ENCODE results near the gene TMEM39A.

Gene TMEM39A

GRCh38 chr3:119418641-119419040 lies 44.8 kb downstream of the TMEM39A start:
- TF ChIP-seq CTCF (IDR thresholded peaks at IDR 0.05; ENCODE audit: low read length) (no peak), EZH2 (optimal IDR thresholded peaks at IDR 0.05; ENCODE audit: low read depth, low read length) (no peak), EZH2phosphoT487 (IDR thresholded peaks at IDR 0.05; ENCODE audit: low read length) (no peak)
- H3K9ac ChIP-seq (ENCODE audit: low read length): no peak overlapping the region

GRCh38 chr3:119417771-119418512 lies 45.5 kb downstream of the TMEM39A start:
- no peaks in the 10 kb centered on the region for H3K79me2 ChIP-seq (ENCODE audit: low read length)
- no peak for TF ChIP-seq EZH2phosphoT487 (IDR thresholded peaks at IDR 0.05; ENCODE audit: low read length)
- TF ChIP-seq EZH2 (optimal IDR thresholded peaks at IDR 0.05; ENCODE audit: low read depth, low read length): no peak
- TF ChIP-seq CTCF (IDR thresholded peaks at IDR 0.05; ENCODE audit: low read length): no peak
- no peaks in the 10 kb centered on the region for H3K36me3 ChIP-seq (replicated peaks; ENCODE audit: insufficient read depth, low read length)
- no peak overlapping the region for H3K27ac ChIP-seq (ENCODE audit: low read length)
- no peaks in the 10 kb centered on the region for H4K20me1 ChIP-seq (ENCODE audit: insufficient read depth, low read length)
- H2AFZ ChIP-seq (ENCODE audit: low read length): no peak overlapping the region
- H3K4me2 ChIP-seq (ENCODE audit: low read depth, low read length): no peak overlapping the region
- no peak overlapping the region for H3K9ac ChIP-seq (ENCODE audit: low read length)
- H3K9me3 ChIP-seq (replicated peaks; ENCODE audit: insufficient read depth, low read length): no peaks in the 10 kb centered on the region
- no peak for DNase-seq
- no peaks in the 10 kb centered on the region for H3F3A ChIP-seq (ENCODE audit: insufficient read depth, low read length)
- no peaks in the 10 kb centered on the region for H3K9me2 ChIP-seq (replicated peaks; ENCODE audit: insufficient read depth, low read length)
- H3K4me1 ChIP-seq (ENCODE audit: low read length): no peaks in the 10 kb centered on the region
- H3K4me3 ChIP-seq (ENCODE audit: low read length): no peak overlapping the region
- H3K27me3 ChIP-seq (replicated peaks; ENCODE audit: insufficient read depth, low read length): no peaks in the 10 kb centered on the region

More at GRCh38 chr3:119418641-119419040, 44.8 kb downstream of the TMEM39A start:
- Histone ChIP-seq H3K79me2 (ENCODE audit: low read length) (no peaks in the 10 kb centered on the region), H3F3A (ENCODE audit: insufficient read depth, low read length) (no peaks in the 10 kb centered on the region), H2AFZ (ENCODE audit: low read length) (no peak overlapping the region), H3K36me3 (replicated peaks; ENCODE audit: insufficient read depth, low read length) (no peaks in the 10 kb centered on the region), H3K27me3 (replicated peaks; ENCODE audit: insufficient read depth, low read length) (no peaks in the 10 kb centered on the region), H4K20me1 (ENCODE audit: insufficient read depth, low read length) (no peaks in the 10 kb centered on the region), H3K27ac (ENCODE audit: low read length) (no peak overlapping the region), H3K9me2 (replicated peaks; ENCODE audit: insufficient read depth, low read length) (no peaks in the 10 kb centered on the region), H3K4me1 (ENCODE audit: low read length) (no peaks in the 10 kb centered on the region), H3K4me3 (ENCODE audit: low read length) (no peak overlapping the region), H3K9me3 (replicated peaks; ENCODE audit: insufficient read depth, low read length) (no peaks in the 10 kb centered on the region), H3K4me2 (ENCODE audit: low read depth, low read length) (no peak overlapping the region)
- no peak for DNase-seq

DNA sequence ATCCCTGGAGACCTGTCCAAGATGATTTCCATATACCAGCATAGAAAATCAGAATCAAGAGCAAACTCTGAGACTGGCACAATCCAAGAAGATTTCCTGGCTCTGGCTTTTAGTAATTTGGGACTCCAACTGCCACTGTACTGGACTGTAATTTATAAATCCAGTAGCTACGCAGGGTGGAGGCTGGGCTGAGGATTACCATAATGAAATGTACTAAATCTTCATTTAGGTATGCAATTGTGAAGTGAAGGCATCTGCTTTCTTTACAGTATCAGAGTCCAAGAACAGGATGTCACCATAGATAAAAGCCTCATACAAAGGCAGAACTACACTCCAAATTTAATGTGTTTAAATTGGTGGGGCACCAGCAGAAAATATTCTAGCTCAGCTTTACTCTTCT lies 46.5 kb downstream of the TMEM39A start:
- Histone ChIP-seq H3K4me2 (ENCODE audit: low read depth, low read length) (no peak overlapping the region), H3K36me3 (replicated peaks; ENCODE audit: insufficient read depth, low read length) (no peaks in the 10 kb centered on the region), H3K9me2 (replicated peaks; ENCODE audit: insufficient read depth, low read length) (no peaks in the 10 kb centered on the region), H4K20me1 (ENCODE audit: insufficient read depth, low read length) (no peaks in the 10 kb centered on the region), H3K27ac (ENCODE audit: low read length) (no peak overlapping the region), H3K79me2 (ENCODE audit: low read length) (no peaks in the 10 kb centered on the region), H2AFZ (ENCODE audit: low read length) (no peak overlapping the region), H3K27me3 (replicated peaks; ENCODE audit: insufficient read depth, low read length) (no peaks in the 10 kb centered on the region), H3K9me3 (replicated peaks; ENCODE audit: insufficient read depth, low read length) (no peaks in the 10 kb centered on the region), H3F3A (ENCODE audit: insufficient read depth, low read length) (no peaks in the 10 kb centered on the region), H3K4me3 (ENCODE audit: low read length) (no peak overlapping the region), H3K4me1 (ENCODE audit: low read length) (no peaks in the 10 kb centered on the region), H3K9ac (ENCODE audit: low read length) (no peak overlapping the region)
- TF ChIP-seq EZH2phosphoT487 (IDR thresholded peaks at IDR 0.05; ENCODE audit: low read length) (no peak), EZH2 (optimal IDR thresholded peaks at IDR 0.05; ENCODE audit: low read depth, low read length) (no peak), CTCF (IDR thresholded peaks at IDR 0.05; ENCODE audit: low read length) (no peak)
- DNase-seq: no peak

Data from MM.1S (cell line).